Measurements from ENCODE around the gene SMARCA2.
A peak's percentile ranks its signal among the peaks of the same experiment; 100 is the strongest.

The SMARCA2 gene

GRCh38 chr9:2227144-2227867 lies 212.2 kb downstream of the SMARCA2 start:
- DNase-seq: peak; percentile 70

GRCh38 chr9:2228132-2228531 lies 213.0 kb downstream of the SMARCA2 start:
- no peak for DNase-seq

GRCh38 chr9:2228641-2229040 lies 213.5 kb downstream of the SMARCA2 start:
- DNase-seq: no peak

GRCh38 chr9:2229109-2229721 lies 214.1 kb downstream of the SMARCA2 start:
- DNase-seq: no peak

- no peak for DNase-seq
Measured at GRCh38 chr9:2230362-2230761, 215.2 kb downstream of the SMARCA2 start.

- DNase-seq: no peak
Measured at GRCh38 chr9:2231101-2231500, 216.0 kb downstream of the SMARCA2 start.

GRCh38 chr9:2231829-2232228 lies 216.7 kb downstream of the SMARCA2 start:
- DNase-seq: no peak

GRCh38 chr9:2233274-2233673 lies 218.1 kb downstream of the SMARCA2 start:
- no peak for DNase-seq

GRCh38 chr9:2234371-2234893 lies 219.3 kb downstream of the SMARCA2 start:
- DNase-seq: peak; percentile 56

- no peak for DNase-seq
Measured at GRCh38 chr9:2235623-2236022, 220.5 kb downstream of the SMARCA2 start.

- no peak for DNase-seq
Measured at GRCh38 chr9:2236850-2237249, 221.7 kb downstream of the SMARCA2 start.

- DNase-seq: no peak
Measured at GRCh38 chr9:2241461-2241835, 226.3 kb downstream of the SMARCA2 start.

GRCh38 chr9:2241836-2242741 lies 226.9 kb downstream of the SMARCA2 start:
- peak; percentile 64 for DNase-seq

GRCh38 chr9:2242831-2243330 lies 227.7 kb downstream of the SMARCA2 start:
- DNase-seq: no peak

Data from NCI-H226 (cell line).